ENCODE data around the gene ARHGAP10.

DNA sequence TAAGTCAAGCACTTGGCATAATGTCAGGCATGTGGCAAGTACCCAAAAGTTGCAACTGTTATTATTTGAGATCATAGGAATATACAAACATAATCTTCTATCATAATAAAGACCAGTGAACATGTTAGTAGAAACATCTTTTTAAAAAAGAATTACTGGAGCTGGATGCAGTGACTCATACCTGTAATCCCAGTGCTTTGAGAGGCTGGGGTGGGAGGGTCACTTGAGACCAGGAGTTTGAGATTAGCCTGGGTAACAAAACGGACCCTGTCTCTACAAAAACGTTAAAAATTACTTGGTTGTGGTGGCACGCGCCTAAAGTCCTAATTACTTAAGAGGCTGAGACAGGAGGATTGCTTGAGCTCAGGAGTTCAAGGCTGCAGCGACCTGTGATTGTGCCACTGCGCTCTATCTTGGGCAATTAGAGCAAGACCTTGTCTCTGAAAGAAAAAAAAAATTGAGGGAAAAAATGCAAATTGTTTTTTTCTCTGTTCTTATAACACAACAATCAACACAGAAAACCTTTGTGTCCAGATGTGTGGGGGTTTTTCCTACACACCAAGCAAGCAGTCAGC is 284.3 kb downstream of the ARHGAP10 start:
- TF ChIP-seq, protein P1, sequence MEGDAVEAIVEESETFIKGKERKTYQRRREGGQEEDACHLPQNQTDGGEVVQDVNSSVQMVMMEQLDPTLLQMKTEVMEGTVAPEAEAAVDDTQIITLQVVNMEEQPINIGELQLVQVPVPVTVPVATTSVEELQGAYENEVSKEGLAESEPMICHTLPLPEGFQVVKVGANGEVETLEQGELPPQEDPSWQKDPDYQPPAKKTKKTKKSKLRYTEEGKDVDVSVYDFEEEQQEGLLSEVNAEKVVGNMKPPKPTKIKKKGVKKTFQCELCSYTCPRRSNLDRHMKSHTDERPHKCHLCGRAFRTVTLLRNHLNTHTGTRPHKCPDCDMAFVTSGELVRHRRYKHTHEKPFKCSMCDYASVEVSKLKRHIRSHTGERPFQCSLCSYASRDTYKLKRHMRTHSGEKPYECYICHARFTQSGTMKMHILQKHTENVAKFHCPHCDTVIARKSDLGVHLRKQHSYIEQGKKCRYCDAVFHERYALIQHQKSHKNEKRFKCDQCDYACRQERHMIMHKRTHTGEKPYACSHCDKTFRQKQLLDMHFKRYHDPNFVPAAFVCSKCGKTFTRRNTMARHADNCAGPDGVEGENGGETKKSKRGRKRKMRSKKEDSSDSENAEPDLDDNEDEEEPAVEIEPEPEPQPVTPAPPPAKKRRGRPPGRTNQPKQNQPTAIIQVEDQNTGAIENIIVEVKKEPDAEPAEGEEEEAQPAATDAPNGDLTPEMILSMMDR (IDR thresholded peaks at IDR 0.05) = no peak
- TF ChIP-seq POLR2A (IDR thresholded peaks at IDR 0.05) = no peak
